Tibial nerve (tissue), 4 donors: ENCODE data around the gene CARD6. TPM values are rescaled to one million over a fixed set of nuclear protein-coding genes. Genes with fewer than 3 reads are reported as not detected.
"Not testable (repeated sequence)": the region's sequence is repeated elsewhere in the genome, so short reads cannot be mapped to it uniquely, and the experiment has no call there.

Experiments
- DNase-seq, 2 donors: peaks; one replicate each; pipeline ENCODE4 v3.0.0-alpha.2; 2019; ENCODE audit warnings: low spot score in 2 of 2
- H3K27ac ChIP-seq, 4 donors: fragments of 200-600 bp; sonication (generic) in 3 of 4; one replicate each; pipeline ENCODE4 v1.5.1; 2017 to 2019; ENCODE audit warnings: mild to moderate bottlenecking in 1 of 4
- H3K27me3 ChIP-seq, 2 donors: fragments of 200-600 bp; sonication (generic) in 1 of 2; one replicate each; pipeline versions ENCODE4 v1.5.1 to v1.6.0; 2017 to 2019
- H3K36me3 ChIP-seq, 3 donors: fragments of 200-600 bp; sonication (generic); one replicate each; pipeline ENCODE4 v1.5.1; 2018 to 2019
- H3K4me1 ChIP-seq, 4 donors: fragments of 200-600 bp; sonication (generic) in 3 of 4; one replicate each; pipeline ENCODE4 v1.5.1; 2017 to 2019
- H3K4me3 ChIP-seq, 4 donors: fragments of 200-600 bp; sonication (generic) in 3 of 4; one replicate each; pipeline ENCODE4 v1.5.1; 2017 to 2019; ENCODE audit warnings: mild to moderate bottlenecking in 1 of 4, moderate library complexity in 1 of 4
- H3K9me3 ChIP-seq, 4 donors: fragments of 200-600 bp; sonication (generic) in 3 of 4; one replicate each; pipeline ENCODE4 v1.5.1; 2017 to 2019
- EP300 ChIP-seq, 2 donors: sonication (generic); formaldehyde crosslinking; IDR thresholded peaks; one replicate each; pipeline ENCODE4 v1.6.1; 2017; ENCODE audit warnings: antibody characterized with exemption in 2 of 2, mild to moderate bottlenecking in 1 of 2
- POLR2A ChIP-seq, 2 donors: fragments of 450-650 bp; IDR thresholded peaks; one replicate each; pipeline ENCODE4 v1.6.1; 2017; ENCODE audit warnings: antibody characterized with exemption in 2 of 2, mild to moderate bottlenecking in 2 of 2, moderate library complexity in 2 of 2
- WGBS, 2 donors: methylation state at CpG; one replicate each; pipeline ENCODE4 v1.1.5; 2018; 5-methylcytosine and 5-hydroxymethylcytosine counted together
- total RNA-seq, 4 donors: library from RNA; depleted of rRNA; stranded (reverse); fragments of >200 nt; gene quantifications; one replicate each; pipeline ENCODE4 v1.1.0, GENCODE V29; 2016
- TF ChIP-seq, protein P1 (sequence below), 5 experiments: fragments of 200-600 bp in 3 of 5; fragments of 450-650 bp in 2 of 5; sonication (generic) in 3 of 5; IDR thresholded peaks; one replicate each; pipeline ENCODE4 v1.5.1; 2016 to 2019; ENCODE audit warnings: antibody characterized with exemption in 5 of 5, mild to moderate bottlenecking in 3 of 5, moderate library complexity in 2 of 5

Gene CARD6
- total RNA-seq, 4 donors from 2014 or later, result 7.6 to 16.1 (median 11.3) TPM

- Histone ChIP-seq H3K4me1 (peaks cover 0 to 16% (median 3%) of the 10 kb centered on the region in 4 donors), H3K27ac (no peak overlapping the region), H3K9me3 (no peaks in the 10 kb centered on the region), H3K4me3 (no peak overlapping the region), H3K27me3 (no peaks in the 10 kb centered on the region), H3K36me3 (no peaks in the 10 kb centered on the region)
- DNase-seq, result no peak
- TF ChIP-seq POLR2A (IDR thresholded peaks at IDR 0.05), result no peak
- TF ChIP-seq, protein P1, sequence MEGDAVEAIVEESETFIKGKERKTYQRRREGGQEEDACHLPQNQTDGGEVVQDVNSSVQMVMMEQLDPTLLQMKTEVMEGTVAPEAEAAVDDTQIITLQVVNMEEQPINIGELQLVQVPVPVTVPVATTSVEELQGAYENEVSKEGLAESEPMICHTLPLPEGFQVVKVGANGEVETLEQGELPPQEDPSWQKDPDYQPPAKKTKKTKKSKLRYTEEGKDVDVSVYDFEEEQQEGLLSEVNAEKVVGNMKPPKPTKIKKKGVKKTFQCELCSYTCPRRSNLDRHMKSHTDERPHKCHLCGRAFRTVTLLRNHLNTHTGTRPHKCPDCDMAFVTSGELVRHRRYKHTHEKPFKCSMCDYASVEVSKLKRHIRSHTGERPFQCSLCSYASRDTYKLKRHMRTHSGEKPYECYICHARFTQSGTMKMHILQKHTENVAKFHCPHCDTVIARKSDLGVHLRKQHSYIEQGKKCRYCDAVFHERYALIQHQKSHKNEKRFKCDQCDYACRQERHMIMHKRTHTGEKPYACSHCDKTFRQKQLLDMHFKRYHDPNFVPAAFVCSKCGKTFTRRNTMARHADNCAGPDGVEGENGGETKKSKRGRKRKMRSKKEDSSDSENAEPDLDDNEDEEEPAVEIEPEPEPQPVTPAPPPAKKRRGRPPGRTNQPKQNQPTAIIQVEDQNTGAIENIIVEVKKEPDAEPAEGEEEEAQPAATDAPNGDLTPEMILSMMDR (IDR thresholded peaks at IDR 0.05), result no peak
- TF ChIP-seq EP300 (IDR thresholded peaks at IDR 0.05), result no peak
- 83 to 85% methylated on average over 8 of the region's 8 CpGs for WGBS, 2 donors
Observed at GRCh38 chr5:40801771-40802562, 39.2 kb upstream of the CARD6 start.

GRCh38 chr5:40812125-40812524 is 29.0 kb upstream of the CARD6 start:
- no peaks in the 10 kb centered on the region for H3K9me3 ChIP-seq
- DNase-seq, result no peak
- no peaks in the 10 kb centered on the region for H3K4me1 ChIP-seq
- H3K27ac ChIP-seq, result no peak overlapping the region
- H3K36me3 ChIP-seq, result no peaks in the 10 kb centered on the region
- WGBS, 2 donors, result 55 to 85% methylated on average over 1 of the region's 1 CpG
- H3K27me3 ChIP-seq, result no peaks in the 10 kb centered on the region
- TF ChIP-seq, protein P1 (IDR thresholded peaks at IDR 0.05), result no peak
- TF ChIP-seq POLR2A (IDR thresholded peaks at IDR 0.05), result no peak
- TF ChIP-seq EP300 (IDR thresholded peaks at IDR 0.05), result no peak
- H3K4me3 ChIP-seq, result no peak overlapping the region

DNA sequence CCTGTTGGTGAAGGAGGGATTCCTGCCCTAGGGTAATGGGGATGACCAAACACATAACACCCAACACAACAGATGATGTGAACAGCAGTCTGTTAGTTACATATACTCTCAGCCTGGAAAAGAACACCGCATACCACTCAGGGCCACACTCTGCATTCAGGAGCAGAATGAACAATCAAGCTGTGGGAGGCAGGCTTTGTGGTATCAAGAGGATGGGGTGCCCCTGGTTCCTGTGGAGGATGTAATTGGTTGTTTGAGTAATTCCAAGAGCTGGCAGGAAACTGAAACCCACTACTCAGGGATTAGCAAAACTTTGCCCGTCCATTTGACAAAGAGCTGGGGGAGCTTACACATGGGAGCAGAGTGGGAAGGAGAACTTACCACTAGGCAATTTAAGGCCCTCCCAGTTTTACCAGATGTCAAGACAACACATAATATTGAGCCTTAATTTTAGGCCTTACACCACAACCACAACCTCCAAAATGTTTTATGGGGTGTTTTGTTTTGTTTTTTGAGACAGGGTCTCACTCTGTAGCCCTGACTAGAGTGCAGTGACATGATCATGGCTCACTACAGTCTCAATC is 27.4 kb upstream of the CARD6 start:
- Histone ChIP-seq H3K4me3 (no peak overlapping the region), H3K27ac (no peak overlapping the region), H3K4me1 (no peaks in the 10 kb centered on the region), H3K36me3 (no peaks in the 10 kb centered on the region), H3K9me3 (no peaks in the 10 kb centered on the region), H3K27me3 (no peaks in the 10 kb centered on the region)
- 67 to 84% methylated on average over 2 of the region's 2 CpGs for WGBS, 2 donors
- TF ChIP-seq, protein P1 (IDR thresholded peaks at IDR 0.05), result no peak
- no peak for TF ChIP-seq POLR2A (IDR thresholded peaks at IDR 0.05)
- TF ChIP-seq EP300 (IDR thresholded peaks at IDR 0.05), result no peak
- DNase-seq, result no peak

DNA sequence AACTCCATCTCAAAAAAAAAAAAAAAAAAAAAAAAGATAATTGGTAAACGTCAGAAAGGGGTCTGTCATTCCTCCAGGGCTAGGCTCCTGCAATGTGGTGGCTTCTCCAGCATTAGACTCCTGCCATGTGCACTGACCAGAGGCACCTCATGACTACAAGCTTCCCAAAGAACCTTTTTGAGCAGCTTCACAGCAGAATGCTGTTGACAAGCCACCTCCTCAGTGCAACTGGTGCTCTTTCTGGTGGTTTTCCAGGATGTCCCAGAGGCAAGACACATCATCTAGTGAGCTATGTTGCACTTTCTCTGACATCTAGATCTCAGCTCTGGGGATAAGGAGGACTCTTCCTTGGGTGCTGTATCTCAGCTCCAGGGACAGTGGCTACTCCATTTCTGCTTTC is 17.7 kb upstream of the CARD6 start:
- no peak overlapping the region for H3K27ac ChIP-seq
- no peaks in the 10 kb centered on the region for H3K4me1 ChIP-seq
- 21 to 36% methylated on average over 1 of the region's 1 CpG for WGBS, 2 donors
- H3K9me3 ChIP-seq, result no peaks in the 10 kb centered on the region
- H3K4me3 ChIP-seq, result no peak overlapping the region
- peaks cover 0 to 35% (median 0%) of the 10 kb centered on the region in 3 donors for H3K36me3 ChIP-seq
- DNase-seq, result no peak
- TF ChIP-seq, protein P1 (IDR thresholded peaks at IDR 0.05), result no peak
- TF ChIP-seq EP300 (IDR thresholded peaks at IDR 0.05) (no peak), POLR2A (IDR thresholded peaks at IDR 0.05) (no peak)
- H3K27me3 ChIP-seq, result no peaks in the 10 kb centered on the region

DNA sequence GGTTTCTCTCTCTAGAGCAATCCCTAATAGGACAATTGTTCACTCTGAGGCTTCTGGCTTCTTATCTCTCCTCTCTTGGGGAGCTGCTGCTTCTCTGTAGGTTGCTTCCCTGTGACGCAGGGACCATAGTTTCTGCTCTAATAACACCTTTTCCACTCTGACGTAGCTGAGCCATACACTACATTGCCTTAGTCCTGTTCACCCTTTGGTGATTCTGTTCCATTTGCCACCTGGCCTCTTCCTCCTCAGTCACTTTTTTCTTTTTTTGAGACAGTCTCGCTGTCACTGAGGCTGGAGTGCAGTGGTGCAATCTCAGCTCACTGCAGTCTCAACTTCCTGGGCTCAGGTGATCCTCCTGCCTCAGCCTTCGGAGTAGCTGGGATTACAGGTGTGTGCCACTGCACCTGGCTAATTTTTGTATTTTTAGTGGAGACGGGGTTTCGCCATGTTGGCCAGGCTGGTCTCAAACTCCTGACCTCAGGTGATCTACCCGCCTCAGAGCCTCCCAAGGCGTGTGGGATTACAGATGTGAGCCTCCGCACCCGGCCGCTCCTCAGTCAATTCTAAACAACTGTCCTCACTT is 15.6 kb upstream of the CARD6 start:
- WGBS, 2 donors, result 94% methylated on average over 11 of the region's 11 CpGs
- H3K27ac ChIP-seq, DNase-seq, H3K9me3 ChIP-seq, H3K4me3 ChIP-seq, H3K27me3 ChIP-seq, H3K4me1 ChIP-seq: not testable (repeated sequence)
- H3K36me3 ChIP-seq, result peaks cover 0 to 56% (median 13%) of the 10 kb centered on the region in 3 donors
